Fibroblast of lung (primary cell): Measurements from ENCODE around the gene USP1. TPM values are rescaled to one million over a fixed set of nuclear protein-coding genes. Genes with fewer than 3 reads are reported as not detected.

Experiments used
- DNase-seq, 2 donors: peaks; one replicate each; pipeline versions ENCODE4 v3.0.0 to v3.0.0-alpha.2; 2010; ENCODE audit warnings: low read depth in 2 of 2
- H2AFZ ChIP-seq: 2 replicates; pipeline ENCODE4 v1.5.1; 2012; ENCODE audit warnings: low read length, control low read depth, inconsistent platforms
- H3K27ac ChIP-seq: 2 replicates; pipeline ENCODE4 v1.5.1; 2011; ENCODE audit warnings: low read length, control low read depth; ENCODE audit not compliant: insufficient read depth
- H3K27me3 ChIP-seq: 2 replicates; pipeline ENCODE4 v1.5.1; 2011; ENCODE audit warnings: mild to moderate bottlenecking, low read length; ENCODE audit not compliant: control insufficient read depth, insufficient read depth
- H3K36me3 ChIP-seq: 2 replicates; pipeline ENCODE4 v1.5.1; 2011; ENCODE audit warnings: low read length; ENCODE audit not compliant: control insufficient read depth, insufficient read depth
- H3K4me1 ChIP-seq: 2 replicates; pipeline ENCODE4 v1.5.1; 2011; ENCODE audit warnings: low read length; ENCODE audit not compliant: control insufficient read depth, insufficient read depth; ENCODE audit errors: extremely low read depth
- H3K4me2 ChIP-seq: 2 replicates; pipeline ENCODE4 v1.5.1; 2011; ENCODE audit warnings: low read length, control low read depth; ENCODE audit not compliant: insufficient read depth; ENCODE audit errors: extremely low read depth
- H3K4me3 ChIP-seq, 4 experiments: fragments of 200-600 bp in 1 of 4; sonication (generic) in 1 of 4; replicated peaks in 1 of 4; 2 replicates each; pipeline ENCODE4 v1.5.1; 2011 to 2016; ENCODE audit warnings: low read length in 4 of 4, low read depth in 3 of 4, mild to moderate bottlenecking in 3 of 4, control low read depth in 2 of 4, inconsistent platforms in 1 of 4, mixed read lengths in 1 of 4; ENCODE audit not compliant: insufficient read depth in 1 of 4; ENCODE audit errors: control extremely low read depth in 1 of 4
- H3K79me2 ChIP-seq: 2 replicates; pipeline ENCODE4 v1.5.1; 2012; ENCODE audit warnings: mild to moderate bottlenecking, low read length, inconsistent platforms; ENCODE audit not compliant: control insufficient read depth, insufficient read depth
- H3K9ac ChIP-seq: 2 replicates; pipeline ENCODE4 v1.5.1; 2011; ENCODE audit warnings: mild to moderate bottlenecking, low read length, control low read depth; ENCODE audit not compliant: insufficient read depth
- H3K9me3 ChIP-seq: 2 replicates; pipeline ENCODE4 v1.5.1; 2012; ENCODE audit warnings: low read depth, low read length; ENCODE audit not compliant: control insufficient read depth, insufficient read depth
- H4K20me1 ChIP-seq: 2 replicates; pipeline ENCODE4 v1.5.1; 2011; ENCODE audit warnings: low read length; ENCODE audit not compliant: control insufficient read depth, insufficient read depth; ENCODE audit errors: extremely low read depth
- CTCF ChIP-seq, 2 donors: IDR thresholded peaks in 1 of 2; conservative IDR thresholded peaks in 1 of 2; 1 replicate in 1 of 2; 2 replicates in 1 of 2; pipeline ENCODE4 v1.5.1; 2011 to 2012; ENCODE audit warnings: low read length in 2 of 2, control low read depth in 1 of 2, inconsistent platforms in 1 of 2, low read depth in 1 of 2, mild to moderate bottlenecking in 1 of 2
- EZH2 ChIP-seq: IDR thresholded peaks from 2 replicates; pipeline ENCODE4 v1.5.1; 2012; ENCODE audit warnings: low read length, control low read depth, mild to moderate bottlenecking; ENCODE audit errors: missing control alignments
- polyA plus RNA-seq, 2 donors: library from polyadenylated mRNA; depleted of rRNA in 1 of 2; stranded (reverse) in 1 of 2; unstranded in 1 of 2; fragments of >200 nt; gene quantifications; 2 replicates each; pipeline ENCODE4 v1.2.1, GENCODE V29; 2011 to 2012; ENCODE audit warnings: missing spikeins in 1 of 2
- total RNA-seq: library from RNA; depleted of rRNA; stranded (reverse); fragments of >200 nt; gene quantifications from 2 replicates; pipeline ENCODE4 v1.2.1, GENCODE V29; 2014

Gene USP1
- total and polyA plus RNA-seq, 2 donors (not counting 1 experiment from before 2014, with no cell fraction given), result 17.3 to 19.5 TPM

- Histone ChIP-seq H3K4me1 (peaks cover 3% of the 10 kb centered on the region), H3K27me3 (no peaks in the 10 kb centered on the region), H3K79me2 (no peaks in the 10 kb centered on the region), H3K4me3 (no peak overlapping the region), H3K36me3 (no peaks in the 10 kb centered on the region), H3K27ac (no peak overlapping the region), H3K9me3 (no peaks in the 10 kb centered on the region), H3K9ac (no peak overlapping the region), H4K20me1 (no peaks in the 10 kb centered on the region), H3K4me2 (no peak overlapping the region), H2AFZ (peak overlapping the region; percentile 80)
- TF ChIP-seq CTCF (conservative IDR thresholded peaks at IDR 0.05 in 1 of 2, IDR thresholded peaks at IDR 0.05 in 1 of 2; ENCODE audit: low read depth in 1 of 2, low read length in 2 of 2) (no peak), EZH2 (no peak)
- DNase-seq, result peak in 1 of 2 donors; percentile 56
Measured at GRCh38 chr1:62424411-62424810, 12.4 kb upstream of the USP1 start.

GRCh38 chr1:62425041-62425440 lies 11.8 kb upstream of the USP1 start:
- no peak overlapping the region for H3K27ac ChIP-seq
- H2AFZ ChIP-seq, result no peak overlapping the region
- no peaks in the 10 kb centered on the region for H4K20me1 ChIP-seq
- no peak overlapping the region for H3K4me3 ChIP-seq
- no peak for DNase-seq
- H3K9me3 ChIP-seq, result no peaks in the 10 kb centered on the region
- peaks cover 3% of the 10 kb centered on the region for H3K4me1 ChIP-seq
- H3K36me3 ChIP-seq, result no peaks in the 10 kb centered on the region
- H3K4me2 ChIP-seq, result no peak overlapping the region
- H3K27me3 ChIP-seq, result no peaks in the 10 kb centered on the region
- H3K79me2 ChIP-seq, result no peaks in the 10 kb centered on the region
- TF ChIP-seq CTCF (conservative IDR thresholded peaks at IDR 0.05 in 1 of 2, IDR thresholded peaks at IDR 0.05 in 1 of 2; ENCODE audit: low read depth in 1 of 2, low read length in 2 of 2), result no peak
- no peak for TF ChIP-seq EZH2
- H3K9ac ChIP-seq, result no peak overlapping the region

- Histone ChIP-seq H2AFZ (no peak overlapping the region), H3K9ac (no peak overlapping the region)
- TF ChIP-seq EZH2 (no peak), CTCF (conservative IDR thresholded peaks at IDR 0.05 in 1 of 2, IDR thresholded peaks at IDR 0.05 in 1 of 2; ENCODE audit: low read depth in 1 of 2, low read length in 2 of 2) (no peak)
Measured at GRCh38 chr1:62426237-62426636, 10.6 kb upstream of the USP1 start.

More at GRCh38 chr1:62426237-62426636, 10.6 kb upstream of the USP1 start:
- DNase-seq, result no peak
- H3K4me1 ChIP-seq, result peaks cover 3% of the 10 kb centered on the region
- no peaks in the 10 kb centered on the region for H3K27me3 ChIP-seq
- no peak overlapping the region for H3K4me2 ChIP-seq
- no peak overlapping the region for H3K27ac ChIP-seq
- no peaks in the 10 kb centered on the region for H3K79me2 ChIP-seq
- H3K36me3 ChIP-seq, result no peaks in the 10 kb centered on the region
- no peaks in the 10 kb centered on the region for H4K20me1 ChIP-seq
- no peaks in the 10 kb centered on the region for H3K9me3 ChIP-seq
- H3K4me3 ChIP-seq, result no peak overlapping the region
